ENCODE results near the gene KCNN3.

DNA sequence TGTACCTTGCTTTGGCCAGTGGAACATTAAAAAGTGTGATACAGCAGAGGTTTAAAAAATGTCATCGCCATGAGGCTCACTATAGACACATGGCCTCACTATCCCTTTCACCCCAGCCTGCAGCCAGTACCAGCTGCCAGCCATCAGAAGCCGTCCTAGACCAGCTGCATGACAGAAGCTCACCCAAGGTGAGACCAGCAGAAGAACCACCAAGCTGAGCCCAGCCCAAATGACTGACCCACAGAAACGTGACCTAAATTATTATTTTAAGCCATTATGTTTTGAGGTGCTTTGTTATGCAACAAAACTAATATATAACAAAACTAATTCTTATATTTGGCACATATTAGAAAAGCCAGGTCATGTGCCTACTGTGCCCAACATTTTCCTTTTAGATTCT is 91.1 kb downstream of the KCNN3 start:
- TF ChIP-seq, protein P1, sequence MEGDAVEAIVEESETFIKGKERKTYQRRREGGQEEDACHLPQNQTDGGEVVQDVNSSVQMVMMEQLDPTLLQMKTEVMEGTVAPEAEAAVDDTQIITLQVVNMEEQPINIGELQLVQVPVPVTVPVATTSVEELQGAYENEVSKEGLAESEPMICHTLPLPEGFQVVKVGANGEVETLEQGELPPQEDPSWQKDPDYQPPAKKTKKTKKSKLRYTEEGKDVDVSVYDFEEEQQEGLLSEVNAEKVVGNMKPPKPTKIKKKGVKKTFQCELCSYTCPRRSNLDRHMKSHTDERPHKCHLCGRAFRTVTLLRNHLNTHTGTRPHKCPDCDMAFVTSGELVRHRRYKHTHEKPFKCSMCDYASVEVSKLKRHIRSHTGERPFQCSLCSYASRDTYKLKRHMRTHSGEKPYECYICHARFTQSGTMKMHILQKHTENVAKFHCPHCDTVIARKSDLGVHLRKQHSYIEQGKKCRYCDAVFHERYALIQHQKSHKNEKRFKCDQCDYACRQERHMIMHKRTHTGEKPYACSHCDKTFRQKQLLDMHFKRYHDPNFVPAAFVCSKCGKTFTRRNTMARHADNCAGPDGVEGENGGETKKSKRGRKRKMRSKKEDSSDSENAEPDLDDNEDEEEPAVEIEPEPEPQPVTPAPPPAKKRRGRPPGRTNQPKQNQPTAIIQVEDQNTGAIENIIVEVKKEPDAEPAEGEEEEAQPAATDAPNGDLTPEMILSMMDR (IDR thresholded peaks at IDR 0.05): no peak
- TF ChIP-seq EP300 (IDR thresholded peaks at IDR 0.05): no peak
